GM15510 (cell line): ENCODE measurements around the gene RBM26.

ENCODE experiments used
- POLR2A ChIP-seq: IDR thresholded peaks from 3 replicates; pipeline ENCODE4 v1.6.1; 2011; ENCODE audit warnings: borderline replicate concordance; ENCODE audit not compliant: insufficient read length; ENCODE audit errors: extremely low read depth

RBM26 gene

DNA sequence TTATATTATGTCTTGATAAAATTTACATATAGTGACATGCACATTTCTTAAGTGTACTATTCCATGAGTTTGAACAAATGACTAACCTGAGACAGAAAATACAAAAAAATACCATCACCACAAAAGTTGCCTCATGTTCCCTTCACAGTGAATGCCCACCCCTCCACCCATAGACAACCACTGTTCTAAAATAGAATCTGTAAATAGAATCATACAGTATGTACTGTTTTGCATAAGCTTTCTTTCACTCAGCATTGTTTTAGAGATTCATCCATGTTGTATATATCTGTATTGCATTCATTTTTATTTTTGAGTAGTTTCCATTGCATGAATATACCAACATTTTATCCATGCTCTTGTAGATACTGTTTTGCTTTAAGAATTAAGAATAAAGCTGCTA, 23.3 kb upstream of the RBM26 start:
- TF ChIP-seq POLR2A: no peak

DNA sequence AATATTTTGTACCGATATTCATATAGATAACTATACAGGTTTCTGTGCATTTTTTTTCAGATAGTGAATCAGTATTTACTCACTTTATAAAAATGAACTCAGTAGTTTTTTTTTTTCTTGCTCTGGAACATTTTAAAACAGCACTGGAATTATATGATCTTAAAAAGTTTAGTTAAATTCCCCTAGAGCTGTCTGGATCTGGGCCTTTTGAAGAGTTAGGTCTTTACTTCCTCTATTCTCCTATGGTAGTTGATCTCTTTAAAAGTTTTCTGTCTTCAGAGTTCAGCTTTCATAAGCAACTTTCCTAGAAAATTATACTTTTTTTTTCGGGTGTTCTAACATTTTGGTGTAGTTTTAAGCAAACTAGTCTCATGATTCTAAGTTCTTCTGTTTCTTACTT, 21.8 kb upstream of the RBM26 start:
- TF ChIP-seq POLR2A: no peak

DNA sequence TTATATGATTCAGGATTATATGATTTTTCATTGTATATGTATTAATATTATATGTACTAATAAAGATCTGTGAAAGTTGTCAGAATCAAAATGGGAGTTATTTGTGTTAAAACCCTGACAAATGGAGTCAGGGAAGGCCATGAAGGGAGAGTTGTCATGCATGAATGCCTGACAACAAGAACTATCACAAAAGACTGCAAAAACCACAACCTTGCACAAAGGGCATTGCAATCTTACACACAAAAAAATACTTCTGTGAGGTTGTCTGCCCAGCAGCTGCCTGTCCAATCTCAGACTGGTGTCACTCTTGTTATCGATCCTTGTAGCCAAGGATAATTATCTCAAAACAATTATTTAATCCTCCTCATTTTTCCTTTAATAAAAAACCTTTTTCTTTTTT, 21.2 kb upstream of the RBM26 start:
- no peak for TF ChIP-seq POLR2A

DNA sequence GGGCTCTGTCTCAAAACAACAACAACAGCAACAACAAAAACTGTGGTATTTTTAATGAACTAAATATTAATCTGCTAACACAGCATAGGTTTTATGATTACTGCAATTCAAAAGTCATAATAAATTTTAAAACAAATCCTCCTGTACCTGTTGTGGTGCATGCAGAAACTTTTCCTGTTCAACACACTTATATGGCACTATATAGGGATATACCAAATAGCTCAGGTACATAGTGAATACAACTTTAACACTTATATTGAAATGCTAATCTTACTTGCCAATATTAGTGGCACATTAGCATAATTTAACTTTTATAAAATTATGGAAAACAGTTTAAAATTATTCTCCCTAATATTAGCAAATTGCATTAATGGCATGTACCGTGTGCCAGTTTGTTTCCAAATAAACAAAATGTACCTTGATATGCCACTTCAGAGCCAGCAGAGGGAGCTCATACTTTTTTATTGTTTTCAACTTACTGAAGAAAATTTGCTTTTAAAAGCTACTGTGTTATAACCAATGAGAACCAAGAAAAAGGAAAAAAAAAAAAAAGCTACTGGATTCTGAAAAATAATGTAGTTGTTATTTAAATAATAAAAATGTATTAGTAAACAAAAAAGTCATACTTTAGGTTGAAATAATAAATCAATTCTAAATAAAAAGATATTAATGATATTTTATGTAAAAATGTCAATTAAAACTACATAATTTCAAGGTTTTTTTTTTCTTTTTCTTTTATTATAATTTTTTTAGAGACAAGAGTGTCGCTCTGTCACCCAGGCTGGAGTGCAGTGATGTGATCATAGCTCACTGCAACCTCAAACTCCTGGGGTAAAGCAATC, 18.0 kb upstream of the RBM26 start:
- TF ChIP-seq POLR2A: no peak

DNA sequence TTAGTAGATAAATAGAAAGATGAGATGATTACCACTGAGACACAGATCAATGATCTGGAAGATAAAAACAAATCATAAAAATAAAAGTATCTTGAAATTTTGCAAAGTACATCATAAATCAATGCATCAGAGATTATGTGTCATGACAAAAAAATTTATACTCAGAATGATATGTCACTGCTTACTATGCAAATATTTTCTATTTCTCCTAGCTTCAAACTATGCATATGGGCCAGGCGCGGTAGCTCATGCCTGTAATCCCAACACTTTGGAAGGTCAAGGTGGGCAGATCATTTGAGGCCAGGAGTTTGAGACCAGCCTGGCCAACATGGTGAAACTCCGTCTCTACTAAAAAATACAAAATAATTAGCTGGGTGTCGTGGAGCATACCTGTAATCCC, 17.3 kb upstream of the RBM26 start:
- no peak for TF ChIP-seq POLR2A

DNA sequence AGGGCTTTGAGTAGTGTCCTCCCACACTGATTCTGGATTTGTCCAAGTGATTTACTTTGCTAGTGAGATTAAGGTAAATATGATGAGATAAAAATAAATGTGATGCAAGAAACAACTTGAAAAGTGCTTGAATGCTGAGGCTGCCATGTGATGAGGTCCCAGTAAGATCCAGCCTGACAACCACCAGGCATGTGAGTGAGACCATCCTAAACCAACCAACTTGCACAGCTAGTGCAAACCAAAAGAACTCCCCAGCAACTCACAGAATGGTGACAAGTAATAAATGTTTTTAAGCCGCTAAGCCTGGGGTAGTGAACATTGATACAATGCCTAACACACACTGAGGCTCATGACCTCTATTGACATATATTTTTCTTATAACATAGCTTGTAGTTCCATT, 13.3 kb upstream of the RBM26 start:
- no peak for TF ChIP-seq POLR2A

DNA sequence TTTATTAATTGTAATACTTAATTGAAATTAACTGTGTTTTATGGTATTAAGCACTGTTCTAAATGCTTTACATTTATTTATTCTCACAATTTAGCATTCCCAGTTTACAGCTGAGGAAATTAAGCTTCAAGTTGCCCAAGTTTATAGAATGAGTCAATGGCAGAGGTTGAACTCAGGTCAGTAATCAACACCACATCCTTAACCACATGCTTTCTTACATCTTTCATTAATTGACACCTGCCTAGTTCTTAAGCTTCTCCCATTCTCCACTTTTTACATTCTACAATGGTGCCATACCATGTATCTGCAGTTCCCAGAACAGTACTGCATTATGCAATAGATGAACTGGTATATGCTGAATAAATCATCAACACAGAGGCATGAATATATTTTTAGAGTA, 11.7 kb upstream of the RBM26 start:
- TF ChIP-seq POLR2A: no peak

DNA sequence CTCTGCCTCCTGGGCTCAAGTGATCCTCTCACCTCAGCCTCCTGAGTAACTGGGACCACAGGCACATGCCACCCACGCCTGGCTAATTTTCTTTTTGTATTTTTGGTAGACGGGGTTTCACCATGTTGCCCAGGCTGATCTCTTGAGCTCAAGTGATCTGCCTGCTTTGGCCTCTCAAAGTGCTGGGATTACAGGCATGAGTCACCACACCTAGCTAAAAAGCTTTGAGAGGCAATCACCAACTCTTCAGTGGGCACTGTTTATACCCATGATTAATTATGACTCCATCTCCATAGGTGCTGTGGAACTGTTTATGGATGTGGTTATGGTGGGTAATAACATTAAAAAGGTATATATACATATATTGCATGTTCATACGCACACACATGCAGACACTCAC, 7.5 kb upstream of the RBM26 start:
- TF ChIP-seq POLR2A: no peak

DNA sequence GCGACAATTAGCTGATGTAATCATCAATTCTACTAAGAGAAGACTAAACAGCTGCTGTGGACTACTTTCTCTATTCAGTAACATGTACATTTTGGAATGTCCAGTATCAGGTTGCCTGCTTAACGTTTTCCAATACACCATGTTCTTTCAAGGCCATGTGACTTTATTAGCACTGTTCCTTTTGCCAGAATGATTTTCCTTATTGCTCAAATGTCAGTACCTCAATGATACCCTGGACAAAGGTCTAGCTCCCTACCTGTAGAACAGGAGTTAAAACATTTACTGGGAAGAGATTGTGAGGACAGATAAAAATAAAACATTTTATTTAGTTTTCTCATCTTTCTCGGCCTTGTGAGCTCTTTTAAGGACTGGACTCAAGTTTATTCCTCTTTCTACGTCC, 3.8 kb upstream of the RBM26 start:
- TF ChIP-seq POLR2A: no peak

DNA sequence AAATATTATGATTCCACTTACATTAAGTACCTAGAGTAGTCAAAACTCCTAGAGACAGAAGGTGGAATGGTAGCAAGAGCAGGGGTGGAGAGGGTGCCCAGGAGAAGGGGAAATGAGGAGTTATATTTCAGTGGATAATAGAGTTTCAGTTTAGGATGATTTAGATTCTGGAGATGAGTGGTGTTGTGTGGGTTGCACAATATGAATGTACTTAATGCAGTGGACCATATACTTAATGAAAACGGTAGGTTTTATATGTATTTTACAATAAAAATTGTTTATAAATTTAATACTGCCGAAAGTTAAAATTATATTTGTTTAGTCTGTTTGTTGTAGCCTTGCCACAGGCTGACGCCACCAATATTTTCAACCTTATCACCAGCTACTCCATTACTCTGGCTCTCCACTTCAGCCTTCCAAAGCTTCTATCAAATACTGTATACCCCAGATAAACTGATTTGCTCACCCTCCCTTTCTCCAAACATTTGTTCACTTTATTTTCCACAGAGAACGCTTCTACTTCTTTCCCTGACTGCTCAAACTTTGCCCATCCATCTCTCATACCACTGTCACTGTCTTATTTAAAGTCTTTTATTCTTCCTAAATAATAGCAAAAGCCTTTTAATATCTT, 1.4 kb upstream of the RBM26 start:
- no peak for TF ChIP-seq POLR2A

DNA sequence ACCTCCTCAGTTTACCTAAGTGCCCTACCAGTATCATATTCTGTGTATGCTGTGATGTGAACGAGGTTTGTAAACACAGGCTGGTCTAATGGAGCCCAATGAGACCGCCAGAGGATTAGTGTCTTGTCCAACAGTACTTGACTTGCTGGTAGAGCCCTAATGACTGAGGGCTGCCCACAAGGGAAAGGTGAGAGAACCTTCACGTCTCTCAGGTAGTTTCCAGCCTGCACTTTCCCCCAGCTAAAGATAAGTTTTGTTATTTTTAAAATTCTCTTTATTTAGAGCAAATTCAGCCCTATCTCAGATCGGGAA, 498 bp upstream of the RBM26 start:
- TF ChIP-seq POLR2A: no peak

DNA sequence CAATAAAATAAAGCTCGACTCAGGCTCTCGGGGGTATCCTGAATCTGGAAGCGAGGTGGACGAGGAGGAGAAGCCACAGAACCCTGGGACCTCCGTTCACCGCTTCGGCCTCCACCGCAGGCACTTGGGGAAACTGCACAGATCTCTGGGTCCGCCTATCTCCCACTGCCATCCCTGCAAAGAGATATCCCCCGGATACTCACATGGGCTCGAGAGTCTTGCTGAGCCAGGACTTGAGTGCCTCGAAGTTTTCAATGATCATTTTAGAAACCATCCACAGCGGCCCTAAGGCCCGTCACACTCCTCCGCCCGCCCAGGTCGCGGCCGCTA, 589 bp downstream of the RBM26 start:
- no peak for TF ChIP-seq POLR2A

DNA sequence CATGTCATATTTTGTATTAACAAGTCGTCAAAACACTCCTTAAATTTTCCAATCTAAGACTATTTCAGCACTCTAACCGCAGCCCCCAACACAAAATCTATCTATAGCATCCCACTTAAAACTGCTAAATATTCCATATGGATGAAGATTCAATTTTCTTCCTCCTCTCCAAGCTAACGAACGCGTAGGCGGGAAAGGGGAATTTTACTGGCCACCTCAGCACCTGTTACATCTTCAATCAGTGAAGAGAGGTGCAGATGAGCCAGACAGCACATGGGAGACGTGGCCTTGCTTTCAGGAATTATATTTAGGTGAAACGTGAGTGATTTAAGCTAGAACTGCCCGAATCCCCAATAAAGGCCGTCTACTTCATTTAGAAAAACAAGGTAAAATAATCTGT, 1.1 kb downstream of the RBM26 start:
- TF ChIP-seq POLR2A: no peak

DNA sequence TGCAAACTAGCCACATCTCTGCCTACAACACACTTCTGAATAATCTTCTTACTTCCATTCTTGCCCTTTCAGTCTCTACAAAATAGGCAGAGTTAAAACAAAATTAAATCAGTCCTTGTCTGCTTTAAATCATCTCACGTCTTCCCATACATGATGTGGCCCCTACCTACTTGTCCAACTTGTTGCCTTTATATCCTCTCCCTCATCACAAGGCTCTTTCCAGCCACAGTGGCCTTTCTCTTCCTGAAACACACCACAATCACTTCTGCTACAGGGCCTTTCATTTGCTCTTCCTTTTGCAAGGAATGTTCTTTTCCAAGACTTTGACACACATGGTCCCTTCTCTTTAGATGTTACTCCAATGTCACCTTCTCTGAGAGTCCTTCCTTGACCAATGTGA, 1.7 kb downstream of the RBM26 start:
- TF ChIP-seq POLR2A: no peak

DNA sequence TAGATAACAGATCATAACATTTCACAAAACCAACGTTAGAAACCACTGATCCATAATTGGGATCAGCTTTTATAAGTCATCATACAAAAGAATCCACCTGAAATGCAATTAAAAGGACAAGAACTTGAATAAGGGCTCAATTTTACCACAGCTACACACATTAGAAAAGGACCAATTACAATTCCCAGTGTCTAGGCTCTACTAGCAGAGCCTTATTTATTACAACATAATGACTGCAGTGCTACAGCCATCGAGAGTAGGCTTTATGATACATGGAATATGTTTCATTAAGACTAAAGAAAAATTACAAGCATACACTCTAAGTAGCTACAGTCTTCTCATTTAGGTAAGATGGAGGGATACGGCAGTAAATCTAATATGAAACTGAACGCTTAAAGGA, 2.9 kb downstream of the RBM26 start:
- no peak for TF ChIP-seq POLR2A

DNA sequence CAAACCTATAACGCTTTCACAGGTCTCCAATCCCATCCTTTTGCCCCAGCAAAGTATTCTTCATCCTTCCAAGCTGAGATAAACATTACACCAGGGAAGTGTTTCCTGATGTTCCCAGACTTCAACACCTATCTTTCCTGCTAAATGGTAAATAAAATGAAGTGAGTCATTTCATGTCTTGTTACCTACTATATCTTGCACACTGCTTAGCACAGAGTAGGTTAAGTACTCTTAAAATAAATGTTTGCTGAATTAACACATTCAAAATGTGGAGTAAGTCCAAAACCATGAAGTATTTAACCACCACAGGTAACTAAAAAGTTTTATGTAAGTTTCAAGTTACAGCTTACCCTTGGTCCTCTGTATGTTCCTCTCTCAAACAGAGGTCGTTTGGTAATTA, 3.4 kb downstream of the RBM26 start:
- TF ChIP-seq POLR2A: no peak

DNA sequence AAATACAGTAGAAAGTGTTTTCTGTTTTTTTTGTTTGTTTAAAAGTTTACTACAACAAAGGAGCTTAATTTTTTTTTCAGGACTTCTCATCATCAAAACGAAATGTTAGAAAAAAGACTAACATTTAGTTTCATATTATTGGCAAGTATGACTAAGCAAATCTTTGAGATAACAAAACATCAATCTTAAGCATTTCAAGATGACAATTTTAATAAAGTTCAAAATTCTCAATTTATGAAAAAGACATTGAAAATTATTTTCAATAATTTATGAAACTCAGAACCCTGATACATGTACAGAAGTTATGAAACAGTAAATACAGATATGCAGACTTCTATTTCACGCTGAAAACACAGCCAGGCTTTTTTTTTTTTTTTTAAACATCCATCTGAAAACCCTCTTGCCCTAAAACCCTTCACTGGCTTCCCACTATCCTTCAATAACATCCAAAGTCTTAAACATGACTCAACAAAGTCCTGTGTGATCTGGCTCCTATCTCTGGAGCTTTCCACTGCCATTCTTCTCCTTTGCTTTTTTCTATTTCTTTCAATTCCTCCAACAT, 3.9 kb downstream of the RBM26 start:
- no peak for TF ChIP-seq POLR2A

DNA sequence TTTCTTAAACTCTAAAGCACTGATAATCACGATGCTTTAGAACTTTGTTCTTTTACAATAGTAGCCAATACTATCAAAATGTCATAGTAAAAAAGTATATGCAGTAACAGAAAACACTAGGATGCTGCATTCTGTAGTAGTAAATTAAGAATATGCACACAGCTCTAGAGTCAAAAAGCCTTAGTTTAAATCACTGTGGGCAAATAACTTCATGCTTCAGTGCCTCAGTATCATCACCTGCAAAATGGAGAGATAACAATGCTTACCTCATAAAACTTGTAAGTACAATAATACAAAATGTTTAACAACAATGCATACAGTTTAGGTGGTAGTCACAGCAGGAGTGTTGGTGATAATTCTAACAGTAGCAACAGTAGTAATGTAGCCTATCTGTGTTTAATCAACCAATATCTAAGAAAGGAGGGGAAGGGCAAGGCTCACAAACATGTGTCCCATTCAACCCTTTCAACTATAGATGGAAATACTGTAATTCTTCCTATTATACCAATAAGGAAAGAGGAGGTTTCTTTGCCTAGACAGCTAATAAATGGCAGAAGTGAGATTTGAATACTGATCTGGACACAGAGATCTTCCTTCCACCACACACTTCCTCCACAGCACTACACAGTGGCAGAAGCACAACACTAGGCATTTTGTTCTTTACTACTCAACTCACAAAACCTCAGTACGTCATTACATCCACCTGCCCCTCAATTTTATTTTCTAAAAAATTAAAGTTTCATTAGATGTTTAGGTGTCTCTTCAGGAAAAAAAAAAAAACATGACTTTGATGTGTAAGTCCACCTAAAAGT, 4.6 kb downstream of the RBM26 start:
- TF ChIP-seq POLR2A: no peak
